HFF-Myc (cell line): Measurements from ENCODE around the gene HIGD1A.

ENCODE experiments used
- DNase-seq: peaks from one replicate; pipeline ENCODE4 v3.0.0-alpha.2; 2011; ENCODE audit warnings: low read depth; ENCODE audit errors: extremely low read depth
- H3K4me3 ChIP-seq: replicated peaks from 2 replicates; pipeline ENCODE4 v1.5.1; 2011; ENCODE audit warnings: low read depth, mild to moderate bottlenecking, control low read depth, low read length
- TF ChIP-seq, protein P1 (sequence below): IDR thresholded peaks from 2 replicates; pipeline ENCODE4 v1.5.1; 2012; ENCODE audit warnings: mild to moderate bottlenecking, low read depth, low read length, control low read depth; ENCODE audit errors: missing control alignments

Gene HIGD1A

DNA sequence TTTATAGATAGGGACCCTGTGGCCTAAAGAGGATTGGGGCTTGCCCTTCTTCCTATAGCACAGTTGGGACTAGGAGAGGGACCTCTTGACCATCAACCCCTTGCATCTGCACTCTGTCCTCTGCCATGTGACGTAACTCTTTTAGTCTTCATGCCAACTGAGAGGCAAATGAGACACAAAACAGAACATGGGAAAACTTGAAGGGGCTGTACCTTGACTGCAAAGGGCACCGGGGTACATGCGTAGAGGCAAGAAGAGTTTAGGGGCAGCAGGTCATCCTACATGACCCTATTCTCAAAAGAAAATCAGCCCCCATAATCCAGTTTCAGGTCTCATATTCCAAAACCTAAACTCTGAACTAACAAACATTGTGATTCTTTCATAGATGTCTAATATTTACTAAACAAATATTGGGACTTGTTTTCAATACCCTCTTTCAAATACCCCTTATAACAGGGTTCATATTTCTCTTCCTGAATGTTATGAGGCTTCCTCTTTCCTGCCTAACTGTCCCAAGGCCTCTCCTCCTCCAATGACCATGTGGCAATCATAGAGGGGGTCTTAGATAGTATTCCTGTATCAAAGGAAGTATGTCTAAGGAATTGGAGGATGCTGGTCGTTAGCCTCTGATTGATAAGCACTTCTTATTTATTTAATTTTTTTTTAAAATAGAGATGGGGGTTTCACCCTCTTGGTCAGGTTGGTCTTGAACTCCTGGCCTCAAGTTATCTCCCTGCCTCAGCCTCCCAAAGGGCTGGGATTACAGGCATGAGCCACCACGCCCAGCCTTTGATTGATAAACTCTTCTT, 25.5 kb upstream of the HIGD1A start:
- H3K4me3 ChIP-seq, result no peak overlapping the region
- DNase-seq, result no peak
- TF ChIP-seq, protein P1, sequence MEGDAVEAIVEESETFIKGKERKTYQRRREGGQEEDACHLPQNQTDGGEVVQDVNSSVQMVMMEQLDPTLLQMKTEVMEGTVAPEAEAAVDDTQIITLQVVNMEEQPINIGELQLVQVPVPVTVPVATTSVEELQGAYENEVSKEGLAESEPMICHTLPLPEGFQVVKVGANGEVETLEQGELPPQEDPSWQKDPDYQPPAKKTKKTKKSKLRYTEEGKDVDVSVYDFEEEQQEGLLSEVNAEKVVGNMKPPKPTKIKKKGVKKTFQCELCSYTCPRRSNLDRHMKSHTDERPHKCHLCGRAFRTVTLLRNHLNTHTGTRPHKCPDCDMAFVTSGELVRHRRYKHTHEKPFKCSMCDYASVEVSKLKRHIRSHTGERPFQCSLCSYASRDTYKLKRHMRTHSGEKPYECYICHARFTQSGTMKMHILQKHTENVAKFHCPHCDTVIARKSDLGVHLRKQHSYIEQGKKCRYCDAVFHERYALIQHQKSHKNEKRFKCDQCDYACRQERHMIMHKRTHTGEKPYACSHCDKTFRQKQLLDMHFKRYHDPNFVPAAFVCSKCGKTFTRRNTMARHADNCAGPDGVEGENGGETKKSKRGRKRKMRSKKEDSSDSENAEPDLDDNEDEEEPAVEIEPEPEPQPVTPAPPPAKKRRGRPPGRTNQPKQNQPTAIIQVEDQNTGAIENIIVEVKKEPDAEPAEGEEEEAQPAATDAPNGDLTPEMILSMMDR, result no peak

DNA sequence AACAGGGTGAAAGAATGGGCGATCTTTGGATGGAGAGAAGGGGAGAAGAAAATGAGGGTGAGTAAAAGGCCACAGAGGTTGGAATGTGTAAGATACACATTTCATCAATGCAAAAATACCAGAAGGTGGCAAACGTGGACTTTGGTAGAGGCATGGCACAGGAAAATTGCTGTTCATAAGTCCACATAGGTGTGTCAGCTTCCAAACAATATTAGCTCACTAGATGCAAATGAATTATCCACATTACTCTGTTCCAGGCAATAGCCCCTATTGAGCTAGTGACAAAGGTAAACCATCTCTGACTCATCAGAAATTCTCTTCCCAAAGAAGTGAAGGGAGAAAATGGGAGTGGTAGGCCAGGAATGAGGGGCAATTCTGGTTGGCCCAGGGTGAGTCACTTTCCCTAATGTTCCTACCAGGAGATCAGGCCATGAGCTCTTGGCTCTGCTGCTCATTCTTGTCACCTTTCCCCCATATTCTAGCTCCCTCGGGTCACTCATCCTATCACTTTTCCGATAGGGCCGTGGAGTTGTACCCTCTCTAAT, 24.9 kb upstream of the HIGD1A start:
- no peak for DNase-seq
- H3K4me3 ChIP-seq, result no peak overlapping the region
- TF ChIP-seq, protein P1, result no peak

DNA sequence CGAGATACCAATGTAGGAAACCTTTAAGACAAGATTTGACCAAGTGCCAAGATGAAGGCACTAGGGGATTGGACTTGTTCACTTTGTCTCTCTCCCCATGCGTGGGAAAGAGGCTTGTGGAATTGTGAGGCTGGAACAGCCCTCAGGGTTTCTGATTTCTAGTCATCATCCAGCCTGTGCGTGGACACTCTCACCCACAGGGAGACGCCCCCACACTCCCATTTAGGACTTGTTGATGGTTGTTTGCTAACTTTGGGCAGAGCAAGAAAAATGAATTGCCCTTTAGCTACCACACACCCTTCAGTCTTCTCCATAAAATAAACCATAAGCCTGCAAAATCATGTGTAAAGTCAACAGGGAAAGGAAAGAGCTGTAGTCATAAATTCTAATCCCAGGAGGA, 23.4 kb upstream of the HIGD1A start:
- TF ChIP-seq, protein P1, result no peak

DNA sequence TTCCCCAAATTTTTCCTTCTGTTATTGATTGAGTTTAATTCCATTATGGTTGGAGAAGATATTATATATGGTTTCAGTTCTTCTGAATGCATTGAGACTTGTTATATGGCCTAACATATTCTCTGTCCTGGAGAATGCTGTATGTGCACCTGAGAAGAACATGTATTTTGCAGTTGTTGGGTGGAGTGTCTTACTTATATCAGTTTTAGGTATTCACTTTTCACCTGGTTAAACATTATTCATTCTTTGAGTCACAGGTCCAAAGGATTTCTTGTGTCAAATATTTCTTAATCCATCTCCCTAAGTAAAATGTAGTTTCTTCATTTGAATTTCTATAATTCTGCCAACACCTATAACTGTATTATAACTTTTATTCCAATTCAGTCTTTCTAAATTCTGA, 22.7 kb upstream of the HIGD1A start:
- DNase-seq, result no peak
- no peak overlapping the region for H3K4me3 ChIP-seq
- TF ChIP-seq, protein P1, result no peak

More for the DNA sequence above, 23.4 kb upstream of the HIGD1A start:
- no peak overlapping the region for H3K4me3 ChIP-seq
- DNase-seq, result no peak

DNA sequence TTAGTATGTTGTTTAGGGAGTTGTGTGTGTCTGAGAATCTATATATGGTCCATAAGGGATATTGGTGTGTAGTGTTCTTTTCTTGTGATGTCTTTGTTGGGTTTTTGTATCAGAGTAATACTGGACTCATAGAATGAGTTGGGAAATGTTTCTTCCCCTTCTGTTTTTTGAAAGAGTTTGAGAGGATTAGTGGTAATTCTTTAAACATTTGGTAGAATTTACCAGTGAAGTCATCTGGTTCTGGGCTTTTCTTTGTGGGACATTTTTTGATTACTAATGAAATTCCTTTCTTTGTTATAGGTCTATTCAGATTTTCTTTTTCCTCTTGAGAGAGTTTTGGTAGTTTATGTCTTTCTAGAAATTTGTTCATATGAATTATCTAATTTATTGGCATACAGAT, 21.9 kb upstream of the HIGD1A start:
- TF ChIP-seq, protein P1, result no peak

DNA sequence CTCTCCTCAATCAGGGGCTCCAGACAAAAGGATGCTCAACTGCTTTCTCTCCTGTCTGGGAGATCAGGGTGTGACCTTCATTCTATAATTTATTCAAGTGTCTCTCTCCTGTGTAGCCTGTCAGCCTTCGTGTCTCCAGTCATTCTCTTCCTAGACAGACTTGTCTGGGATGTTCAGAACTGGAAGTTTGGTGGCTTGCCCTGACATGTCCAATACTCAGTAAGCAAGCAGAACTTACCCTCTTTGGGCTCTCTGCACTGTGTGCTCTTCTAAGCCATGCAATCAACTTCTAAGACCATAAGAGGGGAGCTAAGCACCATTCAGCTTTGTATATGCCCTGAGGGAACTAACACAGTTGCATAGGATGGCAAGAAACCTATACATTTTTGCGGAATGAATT, 19.1 kb upstream of the HIGD1A start:
- no peak overlapping the region for H3K4me3 ChIP-seq
- TF ChIP-seq, protein P1, result no peak
- no peak for DNase-seq

More for the DNA sequence above, 21.9 kb upstream of the HIGD1A start:
- no peak overlapping the region for H3K4me3 ChIP-seq
- no peak for DNase-seq
